ENCODE data around the gene TCP11L2.
"Not testable (repeated sequence)": the region's sequence is repeated elsewhere in the genome, so short reads cannot be mapped to it uniquely, and the experiment has no call there.

TCP11L2 gene

GRCh38 chr12:106307181-106307580, 4.6 kb downstream of the TCP11L2 start:
- TF ChIP-seq ZFX (IDR thresholded peaks at IDR 0.05; ENCODE audit: borderline replicate concordance) = no peak
- no peak for TF ChIP-seq CTCF (IDR thresholded peaks at IDR 0.05)
- no peak overlapping the region for H3K27ac ChIP-seq

- TF ChIP-seq ZFX (IDR thresholded peaks at IDR 0.05; ENCODE audit: borderline replicate concordance) = no peak
- no peak for TF ChIP-seq CTCF (IDR thresholded peaks at IDR 0.05)
- no peak overlapping the region for H3K27ac ChIP-seq
These were observed 5.6 kb downstream of the TCP11L2 start for GRCh38 chr12:106308121-106308520.

GRCh38 chr12:106308611-106309010, 6.1 kb downstream of the TCP11L2 start:
- no peak overlapping the region for H3K27ac ChIP-seq
- no peak for TF ChIP-seq ZFX (IDR thresholded peaks at IDR 0.05; ENCODE audit: borderline replicate concordance)
- TF ChIP-seq CTCF (IDR thresholded peaks at IDR 0.05) = no peak

- H3K27ac ChIP-seq = no peak overlapping the region
- TF ChIP-seq CTCF (IDR thresholded peaks at IDR 0.05) (no peak), ZFX (IDR thresholded peaks at IDR 0.05; ENCODE audit: borderline replicate concordance) (no peak)
These were observed 7.4 kb downstream of the TCP11L2 start for GRCh38 chr12:106309671-106310505.

GRCh38 chr12:106310687-106311086, 8.2 kb downstream of the TCP11L2 start:
- TF ChIP-seq ZFX (IDR thresholded peaks at IDR 0.05; ENCODE audit: borderline replicate concordance) = no peak
- TF ChIP-seq CTCF (IDR thresholded peaks at IDR 0.05) = no peak
- no peak overlapping the region for H3K27ac ChIP-seq

- no peak overlapping the region for H3K27ac ChIP-seq
- no peak for TF ChIP-seq CTCF (IDR thresholded peaks at IDR 0.05)
- no peak for TF ChIP-seq ZFX (IDR thresholded peaks at IDR 0.05; ENCODE audit: borderline replicate concordance)
These were observed 8.6 kb downstream of the TCP11L2 start for GRCh38 chr12:106311139-106311538.

- H3K27ac ChIP-seq = not testable (repeated sequence)
These were observed 10.9 kb downstream of the TCP11L2 start for GRCh38 chr12:106313413-106313812.

- no peak for TF ChIP-seq ZFX (IDR thresholded peaks at IDR 0.05; ENCODE audit: borderline replicate concordance)
- no peak for TF ChIP-seq CTCF (IDR thresholded peaks at IDR 0.05)
- no peak overlapping the region for H3K27ac ChIP-seq
These were observed 13.0 kb downstream of the TCP11L2 start for GRCh38 chr12:106315523-106315922.
